Liver (tissue), 3 donors: ENCODE results near the gene RAPGEF4.
"Not testable (repeated sequence)": the region's sequence is repeated elsewhere in the genome, so short reads cannot be mapped to it uniquely, and the experiment has no call there.

Source experiments
- CTCF ChIP-seq: fragments of 150-350 bp; IDR thresholded peaks from 2 replicates; pipeline ENCODE4 v1.5.1; 2017; ENCODE audit warnings: improper control_type of control experiment, low read depth, low read length; ENCODE audit not compliant: missing input control
- FOXA1 ChIP-seq: IDR thresholded peaks from 2 replicates; pipeline ENCODE4 v1.6.1; 2016; ENCODE audit warnings: antibody characterized with exemption
- GABPA ChIP-seq, 2 donors: IDR thresholded peaks in 1 of 2; conservative IDR thresholded peaks in 1 of 2; 2 replicates each; pipeline ENCODE4 v1.6.1; 2016; ENCODE audit warnings: antibody characterized with exemption in 2 of 2, mild to moderate bottlenecking in 1 of 2, moderate library complexity in 1 of 2
- HNF4G ChIP-seq: IDR thresholded peaks from 2 replicates; pipeline ENCODE4 v1.6.1; 2016; ENCODE audit warnings: antibody characterized with exemption
- RAD21 ChIP-seq, 2 donors: IDR thresholded peaks; 2 replicates each; pipeline ENCODE4 v1.6.1; 2016; ENCODE audit warnings: antibody characterized with exemption in 2 of 2, mild to moderate bottlenecking in 2 of 2
- RXRA ChIP-seq, 2 donors: IDR thresholded peaks; 2 replicates each; pipeline ENCODE4 v1.6.1; 2017 to 2018; ENCODE audit warnings: antibody characterized with exemption in 2 of 2, mild to moderate bottlenecking in 1 of 2
- TF ChIP-seq, protein P1 (sequence below): IDR thresholded peaks from 2 replicates; pipeline ENCODE4 v1.6.1; 2016; ENCODE audit warnings: antibody characterized with exemption, mild to moderate bottlenecking
- donor health status: healthy.
- donor health status: healthy.

DNA sequence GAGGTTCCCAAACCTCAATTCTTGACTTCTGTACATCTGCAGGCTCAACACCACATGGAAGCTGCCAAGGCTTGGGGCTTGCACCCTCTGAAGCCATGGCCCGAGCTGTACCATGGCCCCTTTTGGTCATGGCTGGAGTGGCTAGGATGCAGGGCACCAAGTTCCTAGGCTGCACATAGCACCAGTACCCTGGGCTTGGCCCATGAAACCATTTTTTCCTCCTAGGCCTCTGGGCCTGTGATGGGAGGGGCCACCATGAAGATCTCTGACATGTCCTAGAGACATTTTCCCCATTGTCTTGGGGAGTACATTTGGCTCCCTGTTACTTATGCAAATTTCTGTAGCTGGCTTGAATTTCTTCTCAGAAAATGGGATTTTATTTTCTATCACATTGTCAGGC, 67.7 kb downstream of the RAPGEF4 start:
- TF ChIP-seq CTCF; RAD21 (IDR thresholded peaks at IDR 0.05); RXRA (IDR thresholded peaks at IDR 0.05); HNF4G; FOXA1; GABPA (IDR thresholded peaks at IDR 0.05 in 1 of 2, conservative IDR thresholded peaks at IDR 0.05 in 1 of 2): not testable (repeated sequence)
- TF ChIP-seq, protein P1, sequence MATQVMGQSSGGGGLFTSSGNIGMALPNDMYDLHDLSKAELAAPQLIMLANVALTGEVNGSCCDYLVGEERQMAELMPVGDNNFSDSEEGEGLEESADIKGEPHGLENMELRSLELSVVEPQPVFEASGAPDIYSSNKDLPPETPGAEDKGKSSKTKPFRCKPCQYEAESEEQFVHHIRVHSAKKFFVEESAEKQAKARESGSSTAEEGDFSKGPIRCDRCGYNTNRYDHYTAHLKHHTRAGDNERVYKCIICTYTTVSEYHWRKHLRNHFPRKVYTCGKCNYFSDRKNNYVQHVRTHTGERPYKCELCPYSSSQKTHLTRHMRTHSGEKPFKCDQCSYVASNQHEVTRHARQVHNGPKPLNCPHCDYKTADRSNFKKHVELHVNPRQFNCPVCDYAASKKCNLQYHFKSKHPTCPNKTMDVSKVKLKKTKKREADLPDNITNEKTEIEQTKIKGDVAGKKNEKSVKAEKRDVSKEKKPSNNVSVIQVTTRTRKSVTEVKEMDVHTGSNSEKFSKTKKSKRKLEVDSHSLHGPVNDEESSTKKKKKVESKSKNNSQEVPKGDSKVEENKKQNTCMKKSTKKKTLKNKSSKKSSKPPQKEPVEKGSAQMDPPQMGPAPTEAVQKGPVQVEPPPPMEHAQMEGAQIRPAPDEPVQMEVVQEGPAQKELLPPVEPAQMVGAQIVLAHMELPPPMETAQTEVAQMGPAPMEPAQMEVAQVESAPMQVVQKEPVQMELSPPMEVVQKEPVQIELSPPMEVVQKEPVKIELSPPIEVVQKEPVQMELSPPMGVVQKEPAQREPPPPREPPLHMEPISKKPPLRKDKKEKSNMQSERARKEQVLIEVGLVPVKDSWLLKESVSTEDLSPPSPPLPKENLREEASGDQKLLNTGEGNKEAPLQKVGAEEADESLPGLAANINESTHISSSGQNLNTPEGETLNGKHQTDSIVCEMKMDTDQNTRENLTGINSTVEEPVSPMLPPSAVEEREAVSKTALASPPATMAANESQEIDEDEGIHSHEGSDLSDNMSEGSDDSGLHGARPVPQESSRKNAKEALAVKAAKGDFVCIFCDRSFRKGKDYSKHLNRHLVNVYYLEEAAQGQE: not testable (repeated sequence)
